HCT116 (cell line): Measurements from ENCODE around the gene VPS35L. TPM values are rescaled to one million over a fixed set of nuclear protein-coding genes. Genes with fewer than 3 reads are reported as not detected.
"Not testable (repeated sequence)": the region's sequence is repeated elsewhere in the genome, so short reads cannot be mapped to it uniquely, and the experiment has no call there.

Experiments used
- ATAC-seq: fragments of 200-7000 bp; cut with Tn5 transposase; 2 replicates; pipeline ENCODE4 v1.9.1; 2020; ENCODE audit warnings: mild to moderate bottlenecking, moderate library complexity
- BruUV-seq: library from RNA; stranded (reverse); fragments of 400-500 nt; replicated peaks from 2 replicates; lab custom pipeline; 2021; lab: Mats Ljungman, UMichigan
- CTCF ChIA-PET: fragments of 300-600 bp; sonication (Branson Sonifier 250); formaldehyde crosslinking; loops from one replicate; lab custom pipeline; 2021; ENCODE audit warnings: antibody characterized with exemption; lab: Charles Lee
- POLR2A ChIA-PET: fragments of 300-600, 350-600 bp; sonication (Branson Sonifier 250); formaldehyde crosslinking; loops from one replicate; lab custom pipeline; 2021; ENCODE audit warnings: antibody characterized with exemption; lab: Charles Lee
- RAD21 ChIA-PET, 2 experiments: fragments of 300-600 bp; sonication (Branson Sonifier 250); formaldehyde crosslinking; loops; one replicate each; lab custom pipeline; 2023; ENCODE audit warnings: low total read pairs in 2 of 2; ENCODE audit not compliant: uncharacterized antibody in 2 of 2, unreplicated experiment in 2 of 2, low non-redundant PET in 1 of 2; lab: Charles Lee
- DNase-seq: peaks from one replicate; pipeline ENCODE4 v3.0.0-alpha.2; 2010; ENCODE audit warnings: low read depth, low spot score
- H2AFZ ChIP-seq: fragments of 200-600 bp; shearing (Covaris generic), sonication (generic); 2 replicates; pipeline ENCODE4 v1.6.1; 2017; ENCODE audit warnings: low read depth, mixed run types, mixed read lengths, antibody characterized with exemption, low read length; ENCODE audit not compliant: poor library complexity, severe bottlenecking
- H3K27ac ChIP-seq: 2 replicates; pipeline ENCODE4 v1.5.1; 2012; ENCODE audit warnings: low read depth, low read length
- H3K27me3 ChIP-seq: fragments of 200-600 bp; sonication (generic); 2 replicates; pipeline ENCODE4 v1.6.1; 2016; ENCODE audit warnings: mixed run types, low read length, mixed read lengths; ENCODE audit not compliant: insufficient read depth
- H3K36me3 ChIP-seq, 2 experiments: fragments of 200-500 bp in 1 of 2; fragments of 200-600 bp in 1 of 2; sonication (Bioruptor generic) in 1 of 2; sonication (generic) in 1 of 2; 2 replicates each; pipeline versions ENCODE4 v1.5.1 to v1.6.1; 2014 to 2016; ENCODE audit warnings: low read length in 2 of 2, inconsistent platforms in 1 of 2, mixed read lengths in 1 of 2, mixed run types in 1 of 2; ENCODE audit not compliant: insufficient read depth in 2 of 2, control insufficient read depth in 1 of 2
- H3K4me1 ChIP-seq, 2 experiments: fragments of 200-600 bp in 1 of 2; sonication (generic) in 1 of 2; 2 replicates each; pipeline versions ENCODE4 v1.5.1 to v1.6.1; 2012 to 2017; ENCODE audit warnings: low read length in 2 of 2, inconsistent platforms in 1 of 2, mild to moderate bottlenecking in 1 of 2, mixed read lengths in 1 of 2, mixed run types in 1 of 2, moderate library complexity in 1 of 2; ENCODE audit not compliant: insufficient read depth in 2 of 2, control insufficient read depth in 1 of 2
- H3K4me2 ChIP-seq: fragments of 200-600 bp; sonication (generic); 2 replicates; pipeline ENCODE4 v1.6.1; 2017; ENCODE audit warnings: mixed run types, low read length, mixed read lengths
- H3K4me3 ChIP-seq, 2 experiments: fragments of 200-600 bp in 1 of 2; sonication (generic) in 1 of 2; replicated peaks in 1 of 2; 2 replicates each; pipeline ENCODE4 v1.5.1; 2011 to 2016; ENCODE audit warnings: low read length in 2 of 2, control low read depth in 1 of 2, low read depth in 1 of 2, mild to moderate bottlenecking in 1 of 2, mixed read lengths in 1 of 2, mixed run types in 1 of 2
- H3K79me2 ChIP-seq: fragments of 200-600 bp; sonication (generic); 2 replicates; pipeline ENCODE4 v1.6.1; 2017; ENCODE audit warnings: mild to moderate bottlenecking, mixed run types, low read length, moderate library complexity, mixed read lengths; ENCODE audit not compliant: insufficient read depth
- H3K9ac ChIP-seq: fragments of 200-600 bp; sonication (generic); 2 replicates; pipeline ENCODE4 v1.6.1; 2016; ENCODE audit warnings: low read length, mixed read lengths
- H3K9me2 ChIP-seq: fragments of 200-600 bp; sonication (generic), shearing (Covaris generic); 2 replicates; pipeline ENCODE4 v1.6.1; 2017; ENCODE audit warnings: mixed run types, mild to moderate bottlenecking, moderate library complexity; ENCODE audit not compliant: insufficient read depth
- H3K9me3 ChIP-seq, 2 experiments: fragments of 200-500 bp in 1 of 2; fragments of 200-600 bp in 1 of 2; sonication (Bioruptor generic) in 1 of 2; sonication (generic) in 1 of 2; 2 replicates each; pipeline ENCODE4 v1.6.1; 2014 to 2017; ENCODE audit warnings: low read length in 2 of 2, mixed read lengths in 2 of 2, inconsistent platforms in 1 of 2, low read depth in 1 of 2, mild to moderate bottlenecking in 1 of 2, mixed run types in 1 of 2, moderate library complexity in 1 of 2; ENCODE audit not compliant: control insufficient read depth in 1 of 2, insufficient read depth in 1 of 2
- H4K20me1 ChIP-seq: fragments of 200-600 bp; sonication (generic), shearing (Covaris generic); 2 replicates; pipeline ENCODE4 v1.6.1; 2017; ENCODE audit warnings: mixed run types, mild to moderate bottlenecking, moderate library complexity; ENCODE audit not compliant: insufficient read depth
- TCF7L2 ChIP-seq: IDR thresholded peaks from 2 replicates; pipeline ENCODE4 v1.7.0; 2011; ENCODE audit warnings: borderline replicate concordance, inconsistent platforms; ENCODE audit not compliant: insufficient read depth, insufficient read length; ENCODE audit errors: extremely low read depth
- ZNF274 ChIP-seq: fragments of 200-500 bp; sonication (Bioruptor generic); IDR thresholded peaks from 2 replicates; pipeline ENCODE4 v1.6.1; 2014; ENCODE audit warnings: mild to moderate bottlenecking, low read depth, low read length, inconsistent platforms
- intact Hi-C: fragments of 100-400 bp; cut with micrococcal nuclease; formaldehyde crosslinking; loops from 2 replicates; pipeline ENCODE4 v1.10.0; 2022
- total RNA-seq: library from RNA; stranded (reverse); gene quantifications from one replicate; pipeline ENCODE4 v1.2.1, GENCODE V29; 2021; ENCODE audit not compliant: unreplicated experiment

Gene VPS35L
- total RNA-seq, 1 experiment from 2014 or later: 21.4 TPM

- CTCF ChIA-PET: interaction anchor here (1.1 kb wide), 1 partner anchor 13 kb away, joined by 4 read pairs; the partner anchor contains the start of gene VPS35L
- RAD21 ChIA-PET: no interaction called here
- Histone ChIP-seq H3K4me1 (peaks cover 0 to 5% of the 10 kb centered on the region in 2 experiments; a peak in 1 of 4 replicates), H3K36me3 (peaks cover 21 to 32% of the 10 kb centered on the region in 2 experiments), H3K27me3 (no peaks in the 10 kb centered on the region), H3K9me2 (no peaks in the 10 kb centered on the region), H3K9ac (no peak overlapping the region), H3K27ac (no peak overlapping the region), H3K4me3 (no peak overlapping the region), H3K9me3 (no peaks in the 10 kb centered on the region), H3K79me2 (no peaks in the 10 kb centered on the region), H2AFZ (no peak overlapping the region), H3K4me2 (no peak overlapping the region), H4K20me1 (no peaks in the 10 kb centered on the region)
- POLR2A ChIA-PET: interaction anchor here (0.9 kb wide), 1 partner anchor 123 kb away, joined by 3 read pairs; no protein-coding TSS in a partner anchor
- intact Hi-C loops: no loop called here
- ATAC-seq: no peak
- no peak for DNase-seq
- TF ChIP-seq ZNF274 (no peak), TCF7L2 (peak; percentile 51)
- BruUV-seq: no TSS peak
Measured at GRCh38 chr16:19542138-19542821, 13.2 kb upstream of the VPS35L start.

- H3K36me3 ChIP-seq: peaks cover 26 to 33% of the 10 kb centered on the region in 2 experiments
- POLR2A ChIA-PET: not testable (repeated sequence)
Measured at GRCh38 chr16:19543278-19543996, 12.1 kb upstream of the VPS35L start.

More at GRCh38 chr16:19543278-19543996, 12.1 kb upstream of the VPS35L start:
- RAD21 ChIA-PET, CTCF ChIA-PET, DNase-seq, H3K79me2 ChIP-seq, H3K4me2 ChIP-seq, BruUV-seq, H3K9me2 ChIP-seq, intact Hi-C loops, H3K9ac ChIP-seq, H3K9me3 ChIP-seq, ATAC-seq, H3K27me3 ChIP-seq, H4K20me1 ChIP-seq, H2AFZ ChIP-seq, H3K4me3 ChIP-seq, H3K27ac ChIP-seq, H3K4me1 ChIP-seq: not testable (repeated sequence)
